AG04449 (cell line): ENCODE measurements around the gene ADORA2A.

Experiments used
- CTCF ChIA-PET: fragments of 350-600 bp; formaldehyde crosslinking; extraction: SDS; loops from one replicate; lab custom pipeline; 2021; ENCODE audit warnings: antibody characterized with exemption; lab: Yijun Ruan, JAX
- POLR2A ChIA-PET: fragments of 400-600, 350-600 bp; formaldehyde crosslinking; extraction: SDS; loops from one replicate; lab custom pipeline; 2020; ENCODE audit warnings: antibody characterized with exemption, inconsistent platforms; lab: Yijun Ruan, JAX
- DNase-seq: peaks from one replicate; pipeline ENCODE4 v3.0.0-alpha.2; 2010; ENCODE audit warnings: low read depth, low spot score
- H3K4me3 ChIP-seq: 2 replicates; pipeline ENCODE4 v1.5.1; 2011; ENCODE audit warnings: low read depth, mild to moderate bottlenecking, control low read depth, low read length
- CTCF ChIP-seq: IDR thresholded peaks from one replicate; pipeline ENCODE4 v1.5.1; 2011; ENCODE audit warnings: mild to moderate bottlenecking, moderate library complexity, low read length, control low read depth, inconsistent platforms; ENCODE audit not compliant: insufficient read depth; ENCODE audit errors: missing control alignments

ADORA2A gene

DNA sequence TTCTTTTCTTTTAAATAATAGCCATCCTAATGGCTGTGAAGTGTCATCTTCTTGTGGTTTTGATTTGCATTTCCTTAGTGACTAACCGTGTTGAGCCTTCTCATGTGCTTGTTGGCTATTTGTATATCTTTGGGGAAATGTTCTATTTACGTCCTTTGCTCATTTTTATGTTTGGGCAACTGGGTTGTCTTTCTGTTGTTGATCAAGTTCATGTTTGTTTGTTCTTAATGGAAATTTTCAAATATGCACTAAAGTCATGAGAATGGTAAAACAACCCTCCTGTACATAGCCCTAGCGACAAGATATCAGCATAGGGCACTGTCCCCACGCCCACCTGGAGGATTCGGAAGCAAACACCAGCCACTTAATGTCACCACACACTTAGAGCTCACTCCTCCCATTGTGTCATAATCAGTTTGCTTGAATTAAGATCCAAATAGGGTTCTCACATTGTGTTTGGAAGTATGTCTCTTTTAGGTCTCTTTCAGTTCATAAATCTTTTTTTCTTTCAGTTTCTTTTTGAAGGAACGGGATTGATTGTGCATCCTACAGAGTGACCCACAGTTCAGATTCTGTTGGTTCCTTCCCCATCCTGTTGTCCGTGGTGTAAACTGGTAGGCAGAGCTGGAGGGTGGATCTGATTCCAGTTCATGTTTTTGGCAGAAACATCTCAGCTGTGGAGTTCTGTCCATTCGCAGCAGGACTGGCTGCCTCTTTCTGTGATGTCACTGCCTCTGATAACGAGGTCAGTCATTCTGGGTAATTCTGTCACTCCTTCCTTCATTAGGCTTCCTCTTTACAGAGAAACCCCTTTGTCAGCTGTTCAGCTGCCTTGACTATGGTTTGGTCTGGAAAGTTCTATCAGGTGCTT, 26.4 kb upstream of the ADORA2A start:
- no peak for DNase-seq
- POLR2A ChIA-PET, result no interaction called here
- no peak overlapping the region for H3K4me3 ChIP-seq
- CTCF ChIA-PET, result interaction anchor here (1.0 to 2.4 kb wide), 2 partner anchors 10 to 125 kb away, joined by 4 to 11 read pairs; no protein-coding TSS in a partner anchor
- TF ChIP-seq CTCF, result no peak

DNA sequence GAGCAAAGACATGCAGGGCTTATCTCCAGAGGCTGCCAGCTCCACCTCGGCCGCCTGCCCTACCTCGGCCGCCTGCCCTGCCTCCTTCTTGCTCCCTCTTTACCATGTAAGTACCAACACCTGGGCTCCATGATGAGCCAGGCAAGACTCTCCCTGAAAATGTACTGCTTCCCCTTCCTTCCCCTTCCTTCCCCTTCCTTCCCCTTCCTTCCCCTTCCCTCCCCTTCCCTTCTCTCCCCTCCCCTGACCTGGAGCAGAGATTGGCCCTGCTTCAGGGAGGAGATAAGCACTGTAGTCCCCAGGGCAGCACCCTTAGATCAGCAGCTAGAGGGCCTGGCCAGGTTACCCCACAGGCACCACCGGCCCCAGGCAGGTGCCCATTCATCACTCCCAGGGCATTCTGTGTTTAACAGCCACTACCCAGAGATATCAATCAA, 25.4 kb upstream of the ADORA2A start:
- POLR2A ChIA-PET, result interaction anchor here (1.0 kb wide), 1 partner anchor 10 kb away, joined by 3 read pairs; no protein-coding TSS in a partner anchor
- H3K4me3 ChIP-seq, result no peak overlapping the region
- CTCF ChIA-PET, result interaction anchor here (1.1 to 2.4 kb wide), 3 partner anchors 11 to 124 kb away, joined by 3 to 15 read pairs (median 11); no protein-coding TSS in a partner anchor
- TF ChIP-seq CTCF, result no peak
- no peak for DNase-seq

DNA sequence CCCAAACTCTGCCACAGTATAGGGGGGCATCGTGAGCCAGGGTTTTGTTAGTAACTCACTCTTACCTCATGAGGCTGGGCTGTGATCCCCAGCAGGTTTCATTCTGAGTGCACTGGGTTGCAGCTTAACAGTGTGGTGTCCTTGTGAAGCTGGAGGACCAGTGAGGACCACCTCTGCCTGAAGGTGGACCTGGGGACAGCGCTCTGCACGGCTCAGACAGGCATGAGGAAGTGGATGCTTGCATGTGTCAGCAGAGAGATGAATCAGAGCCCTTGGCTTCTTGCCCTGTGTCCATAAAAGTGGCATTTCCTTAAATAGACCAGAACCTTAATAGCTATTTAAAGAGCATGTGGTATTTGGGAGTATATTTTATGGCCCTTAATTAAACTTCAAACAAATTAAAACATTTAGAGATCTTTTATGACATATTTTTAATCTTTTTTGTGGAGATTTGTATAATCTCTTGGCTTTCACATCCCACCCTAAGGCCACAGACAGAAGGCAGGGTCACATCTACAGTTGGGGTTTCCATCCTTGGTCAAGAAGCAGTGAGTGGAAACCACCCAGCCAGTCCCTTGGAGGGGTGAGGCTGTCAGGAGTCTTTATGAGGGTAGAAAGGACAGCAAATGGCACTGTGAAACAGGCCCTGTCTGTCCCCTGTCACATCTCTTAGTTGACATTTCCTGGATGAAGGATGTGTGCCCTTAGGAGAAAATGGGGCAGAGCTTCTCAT, 24.8 kb upstream of the ADORA2A start:
- ChIA-PET POLR2A (interaction anchor here (1.0 kb wide), 1 partner anchor 11 kb away, joined by 3 read pairs; no protein-coding TSS in a partner anchor), CTCF (interaction anchor here (1.1 to 2.4 kb wide), 7 partner anchors 11 to 123 kb away, joined by 3 to 15 read pairs (median 4); no protein-coding TSS in a partner anchor)
- H3K4me3 ChIP-seq, result no peak overlapping the region
- peak; percentile 86 for DNase-seq
- no peak for TF ChIP-seq CTCF

DNA sequence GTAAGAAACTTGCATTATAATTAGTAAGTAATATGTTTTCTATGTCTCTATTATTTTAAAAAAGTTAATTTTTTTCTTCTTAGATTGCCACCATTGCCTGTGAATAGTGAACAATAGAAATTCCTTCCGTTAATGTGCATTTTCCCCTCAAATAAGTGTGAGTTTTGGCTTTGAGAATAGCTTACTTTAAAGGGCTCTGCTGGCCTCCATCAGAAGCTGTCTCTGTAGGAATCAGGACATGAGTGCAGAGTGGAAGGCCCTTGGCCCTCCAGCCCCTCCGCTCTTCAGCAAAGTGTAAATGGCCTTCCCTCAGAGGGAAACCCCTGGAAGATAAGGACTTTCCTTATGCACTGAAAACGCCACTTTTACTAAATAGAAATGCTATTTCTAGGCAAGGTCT, 24.1 kb upstream of the ADORA2A start:
- TF ChIP-seq CTCF, result no peak
- H3K4me3 ChIP-seq, result no peak overlapping the region
- CTCF ChIA-PET, result interaction anchor here (1.2 to 2.4 kb wide), 6 partner anchors 12 to 119 kb away, joined by 3 to 15 read pairs (median 4); no protein-coding TSS in a partner anchor
- DNase-seq, result no peak
- POLR2A ChIA-PET, result interaction anchor here (0.6 kb wide), 1 partner anchor 157 kb away, joined by 3 read pairs; no protein-coding TSS in a partner anchor

DNA sequence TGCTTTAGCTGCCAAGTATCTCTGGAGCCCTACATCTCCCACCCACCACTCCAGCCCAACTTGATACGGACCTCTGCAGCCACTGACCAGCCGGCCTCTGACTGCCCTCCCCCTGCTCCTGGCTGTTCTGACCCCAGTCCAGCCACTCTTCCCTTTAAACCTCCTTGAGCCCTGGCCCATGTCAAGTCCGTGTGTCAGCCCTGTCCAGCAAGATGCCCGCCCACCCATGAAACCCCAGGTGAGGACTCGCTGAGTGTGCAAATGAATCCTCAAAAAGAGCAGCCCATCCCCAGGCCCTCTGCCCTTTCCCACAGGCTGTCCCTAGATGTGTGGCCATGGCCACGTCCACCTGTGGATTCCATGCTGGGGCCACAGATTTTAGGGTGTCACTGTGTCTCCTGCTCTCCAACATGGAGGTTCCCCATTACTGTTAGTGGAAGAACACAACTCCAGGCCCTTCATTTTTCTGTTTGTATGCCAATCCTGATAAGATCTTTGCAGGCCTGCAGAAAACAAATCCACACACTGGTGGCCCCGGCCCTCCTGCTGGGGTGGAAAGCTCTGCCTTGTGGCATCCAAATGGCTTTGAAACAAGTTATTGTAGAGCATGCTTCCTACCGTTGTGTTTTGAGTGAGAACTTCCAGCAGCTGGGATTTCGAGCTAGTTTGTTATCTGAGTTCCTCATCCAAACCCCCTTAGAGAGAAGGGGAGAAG, 22.7 kb upstream of the ADORA2A start:
- DNase-seq, result no peak
- TF ChIP-seq CTCF, result no peak
- ChIA-PET POLR2A (no interaction called here), CTCF (interaction anchor here (1.2 kb wide), 1 partner anchor 17 kb away, joined by 3 read pairs; no protein-coding TSS in a partner anchor)
- no peak overlapping the region for H3K4me3 ChIP-seq
